OCI-LY7 (cell line): ENCODE measurements around the gene ANKH.

Experiments
- CTCF ChIP-seq: fragments of 200-600 bp; sonication (generic); conservative IDR thresholded peaks from 2 replicates; pipeline ENCODE4 v1.5.1; 2014; ENCODE audit warnings: mild to moderate bottlenecking, antibody characterized with exemption, low read length, moderate library complexity, mixed read lengths
- EZH2phosphoT487 ChIP-seq: fragments of 200-600 bp; sonication (generic); IDR thresholded peaks from 2 replicates; pipeline ENCODE4 v1.6.1; 2018; ENCODE audit warnings: low read depth, borderline replicate concordance, mild to moderate bottlenecking, mixed run types, antibody characterized with exemption, low read length, moderate library complexity, mixed read lengths

- TF ChIP-seq CTCF = no peak
- no peak for TF ChIP-seq EZH2phosphoT487
Measured at GRCh38 chr5:14853685-14854084, 17.9 kb downstream of the ANKH start.
